NCI-H524 (cell line): ENCODE measurements around the gene ESYT1.

ENCODE experiments used
- DNase-seq, 2 experiments: peaks; one replicate each; lab custom pipeline; 2025; lab: John Stamatoyannopoulos, UW

ESYT1 gene

DNA sequence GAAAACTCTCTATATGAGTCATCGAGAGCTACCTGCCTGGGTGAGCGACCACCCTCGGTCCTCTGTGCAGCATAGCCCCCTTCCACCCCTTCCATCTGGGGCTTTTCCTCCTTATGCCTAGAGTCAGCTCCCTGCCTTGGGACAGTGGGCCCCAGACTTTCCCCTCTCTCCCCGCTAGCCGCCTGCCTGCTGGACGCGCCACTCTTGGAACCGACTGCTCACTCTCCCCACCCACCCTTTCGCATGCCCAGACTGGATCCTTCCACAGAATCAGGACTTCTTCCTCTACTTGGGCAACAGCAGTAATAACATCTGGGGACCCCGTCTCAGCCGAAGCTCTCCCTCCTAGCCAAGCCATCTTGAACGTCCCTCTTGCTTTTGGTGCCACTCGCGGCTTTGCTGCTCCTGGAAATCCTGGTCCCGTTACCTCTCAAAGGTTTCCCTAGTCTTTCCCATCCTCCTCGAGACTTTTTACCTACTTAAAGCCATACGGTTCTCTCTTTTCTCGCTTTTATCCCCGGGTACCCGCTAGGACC, 671 bp downstream of the ESYT1 start:
- DNase-seq = peak in 1 of 2 experiments; percentile 26

DNA sequence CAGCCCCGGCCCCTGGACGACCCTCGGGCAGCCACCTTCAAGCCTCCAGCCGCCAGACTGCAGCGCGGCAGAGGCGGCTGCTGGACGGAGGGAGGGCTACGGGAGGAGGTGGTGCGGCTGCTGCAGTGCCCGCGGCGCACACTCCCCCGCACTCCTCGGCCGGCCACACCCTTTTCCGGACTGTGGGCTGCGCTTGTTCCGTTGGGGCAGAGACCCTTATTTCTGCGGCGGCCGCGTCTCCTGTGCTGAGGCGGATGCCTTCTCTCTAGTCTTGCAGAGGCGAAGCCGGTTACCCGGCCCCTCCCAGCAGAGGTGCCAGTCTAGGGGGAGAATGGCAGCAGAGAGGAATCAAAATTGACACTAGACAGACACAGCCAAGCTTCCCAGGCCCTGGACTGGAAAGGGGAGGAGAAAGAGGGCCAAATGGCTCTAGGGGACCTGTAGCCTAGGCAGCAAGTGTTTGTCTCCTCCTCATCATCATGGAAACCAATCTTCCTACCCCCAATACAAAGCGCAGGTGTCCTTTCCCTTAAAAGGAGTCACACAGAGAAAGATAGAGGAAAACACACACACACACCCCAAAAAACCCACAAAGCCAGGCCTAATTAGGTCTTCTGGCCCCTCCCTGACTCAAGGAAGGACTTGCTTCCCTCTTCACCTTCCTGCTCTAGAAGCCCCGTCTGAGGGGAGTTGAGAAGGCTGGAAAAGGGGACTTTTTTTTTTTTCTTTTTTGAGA, 1.3 kb downstream of the ESYT1 start:
- peak in 1 of 2 experiments; percentile 31 for DNase-seq

DNA sequence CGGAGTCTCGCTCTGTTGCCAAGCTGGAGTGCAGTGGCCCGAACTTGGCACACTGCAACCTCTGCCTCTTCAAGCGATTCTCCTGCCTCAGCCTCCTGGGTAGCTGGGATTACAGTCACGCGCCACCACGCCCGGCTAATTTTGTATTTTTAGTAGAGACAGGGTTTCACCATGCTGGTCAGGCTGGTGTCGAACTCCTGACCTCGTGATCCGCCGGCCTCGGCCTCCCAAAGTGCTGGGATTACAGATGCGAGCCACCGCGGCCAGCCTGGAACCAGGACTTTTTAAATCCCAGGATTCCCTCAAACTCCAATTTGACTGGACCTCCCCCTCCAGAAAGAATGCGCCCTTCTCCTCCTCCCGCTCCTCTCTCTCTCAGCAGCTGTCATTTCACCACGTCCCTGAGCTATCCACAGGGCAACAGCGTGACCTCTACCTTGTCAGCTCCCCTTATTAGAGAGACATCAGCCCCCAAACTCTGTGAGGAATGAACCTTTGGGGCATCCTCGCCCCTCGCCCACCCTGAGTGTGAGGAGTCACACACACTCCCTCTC, 2.0 kb downstream of the ESYT1 start:
- no peak for DNase-seq

DNA sequence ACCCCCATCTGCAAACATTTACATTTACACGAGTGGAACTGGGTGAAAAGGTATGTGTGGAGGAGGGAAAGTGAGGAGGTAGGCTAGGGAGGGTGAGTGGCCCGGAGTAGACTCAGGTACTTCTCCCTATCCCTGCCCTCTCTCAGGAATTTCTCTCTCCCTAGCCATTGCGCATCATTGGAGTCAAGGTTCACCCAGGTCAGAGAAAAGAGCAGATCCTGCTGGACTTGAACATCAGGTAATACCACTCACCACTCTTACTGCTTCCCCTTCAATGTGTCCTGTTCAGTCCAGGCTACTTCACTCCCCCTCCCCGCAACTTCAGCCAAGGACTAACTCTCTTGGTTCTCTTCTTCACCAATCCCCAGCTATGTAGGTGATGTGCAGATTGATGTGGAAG, 2.8 kb downstream of the ESYT1 start:
- DNase-seq = no peak

DNA sequence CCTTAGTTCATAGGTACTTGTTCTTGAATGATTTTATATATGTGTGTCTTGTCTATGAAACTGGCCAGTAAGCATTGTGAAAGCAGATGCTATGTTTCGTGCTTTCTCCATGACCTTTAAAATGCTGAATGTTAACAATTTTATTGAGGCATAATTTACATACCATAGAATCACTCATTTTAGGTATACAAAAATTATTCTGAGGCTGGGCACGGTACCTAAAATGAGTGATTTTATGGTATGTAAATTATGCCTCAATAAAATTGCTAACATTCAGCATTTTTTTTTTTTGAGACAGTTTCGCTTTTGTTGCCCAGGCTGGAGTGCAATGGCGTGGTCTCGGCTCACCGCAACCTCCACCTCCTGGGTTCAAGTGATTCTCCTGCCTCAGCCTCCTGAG, 6.8 kb downstream of the ESYT1 start:
- DNase-seq = no peak

DNA sequence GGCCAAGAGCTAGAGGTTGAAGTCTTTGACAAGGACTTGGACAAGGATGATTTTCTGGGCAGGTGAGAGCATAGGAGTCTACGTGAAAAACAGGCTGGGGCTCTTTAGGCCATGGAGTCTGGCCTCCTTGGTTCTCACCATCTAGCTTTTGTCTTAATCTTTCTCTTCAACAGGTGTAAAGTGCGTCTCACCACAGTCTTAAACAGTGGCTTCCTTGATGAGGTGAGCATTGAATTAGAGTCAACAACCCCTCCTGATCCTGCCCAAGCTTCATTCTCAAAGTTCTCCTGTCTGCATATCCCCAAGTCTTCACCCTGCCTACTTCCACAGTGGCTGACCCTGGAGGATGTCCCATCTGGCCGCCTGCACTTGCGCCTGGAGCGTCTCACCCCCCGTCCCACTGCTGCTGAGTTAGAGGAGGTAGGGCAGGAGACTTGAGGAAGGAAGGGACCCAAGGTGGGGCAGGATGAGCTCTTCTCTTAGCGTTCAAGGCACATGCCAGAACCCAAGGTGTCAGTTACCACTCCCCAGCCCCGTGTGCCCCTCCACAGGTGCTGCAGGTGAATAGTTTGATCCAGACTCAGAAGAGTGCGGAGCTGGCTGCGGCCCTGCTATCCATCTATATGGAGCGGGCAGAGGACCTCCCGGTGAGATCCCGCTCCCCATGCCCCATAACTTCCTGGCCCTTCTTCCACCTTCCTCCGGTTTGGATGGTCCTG, 9.9 kb downstream of the ESYT1 start:
- DNase-seq = no peak

DNA sequence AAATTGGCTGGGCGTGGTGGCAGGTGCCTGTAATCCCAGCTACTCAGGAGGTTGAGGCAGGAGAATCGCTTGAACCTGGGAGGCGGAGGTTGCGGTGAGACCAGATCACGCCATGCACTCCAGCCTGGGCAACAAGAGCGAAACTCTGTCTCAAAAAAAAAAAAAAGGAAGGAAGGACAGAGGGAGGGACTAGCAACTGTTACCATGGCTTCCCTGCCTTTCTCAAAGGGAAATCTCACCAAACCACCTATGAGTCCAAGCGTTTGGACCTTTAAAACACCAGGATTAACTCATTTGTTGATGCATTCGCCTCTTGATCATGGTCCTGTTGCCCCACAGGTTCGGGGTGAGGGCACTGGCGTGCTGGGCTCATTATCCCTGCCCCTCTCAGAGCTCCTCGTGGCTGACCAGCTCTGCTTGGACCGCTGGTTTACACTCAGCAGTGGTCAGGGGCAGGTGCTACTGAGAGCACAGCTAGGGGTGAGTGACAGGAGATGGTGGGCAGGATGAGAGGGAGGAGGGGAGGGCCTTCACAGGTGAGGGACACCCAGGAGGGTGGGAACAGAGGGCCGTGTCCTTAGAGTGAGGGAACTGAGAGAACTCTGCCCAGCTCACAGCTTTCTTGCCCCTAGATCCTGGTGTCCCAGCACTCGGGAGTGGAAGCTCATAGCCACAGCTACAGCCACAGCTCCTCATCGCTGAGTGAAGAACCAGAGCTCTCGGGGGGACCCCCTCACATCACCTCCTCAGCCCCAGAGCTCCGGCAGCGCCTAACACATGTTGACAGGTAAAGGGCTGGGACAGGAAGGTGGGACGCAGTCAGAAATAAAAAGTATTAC, 14.1 kb downstream of the ESYT1 start:
- no peak for DNase-seq

DNA sequence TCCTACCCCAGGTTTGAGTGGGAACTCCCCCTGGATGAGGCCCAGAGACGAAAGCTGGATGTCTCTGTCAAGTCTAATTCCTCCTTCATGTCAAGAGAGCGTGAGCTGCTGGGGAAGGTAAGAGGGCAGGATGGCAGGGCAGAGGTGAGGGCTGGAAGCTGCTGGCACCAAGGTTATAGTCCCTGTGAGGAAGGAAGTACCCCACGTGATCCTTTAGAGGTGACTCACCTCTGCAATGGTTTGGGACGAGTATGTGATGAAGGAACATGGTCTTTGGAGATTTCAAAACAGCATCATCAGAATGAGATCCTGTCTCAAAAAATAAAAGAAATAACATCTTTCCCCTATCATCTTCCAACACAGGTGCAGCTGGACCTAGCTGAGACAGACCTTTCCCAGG, 15.2 kb downstream of the ESYT1 start:
- DNase-seq = no peak

DNA sequence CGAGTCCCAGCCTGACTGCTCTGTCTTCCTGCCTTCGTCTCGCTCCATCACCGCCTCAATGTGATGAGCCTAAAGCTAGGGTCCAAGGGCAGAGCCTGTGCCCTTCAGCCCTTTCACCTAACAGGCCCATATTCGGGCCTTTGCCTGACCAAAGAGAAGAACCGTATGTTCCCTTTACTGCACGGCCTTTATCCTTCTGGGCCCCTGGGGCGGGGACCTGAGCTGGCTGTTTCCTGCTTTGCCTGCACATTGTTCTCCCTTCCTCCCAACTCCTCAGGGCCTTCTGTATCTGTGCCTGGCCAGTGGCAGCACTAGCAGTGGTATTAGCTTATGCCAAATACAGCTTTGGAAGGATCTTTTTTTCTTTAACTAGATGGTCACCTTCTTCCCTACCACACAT, 15.8 kb downstream of the ESYT1 start:
- no peak for DNase-seq

DNA sequence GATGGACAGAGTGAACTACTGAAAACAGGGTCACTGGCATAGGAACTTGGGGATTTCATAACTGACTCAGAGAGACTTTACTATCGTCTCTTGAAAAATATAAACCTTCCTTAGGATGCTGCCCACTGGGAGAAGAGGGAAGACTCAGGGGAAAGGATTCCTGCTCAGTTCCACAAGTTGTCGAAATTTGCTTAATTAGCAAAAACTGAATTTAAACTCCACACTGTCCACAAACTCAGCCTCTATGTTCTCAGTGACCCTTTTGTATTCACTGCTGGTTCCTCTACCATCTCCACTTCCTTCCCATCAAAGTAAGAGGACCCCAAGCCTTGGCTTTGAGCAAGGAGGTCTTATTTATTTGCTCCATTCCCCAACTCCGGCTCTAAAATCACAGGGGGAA, 17.1 kb downstream of the ESYT1 start:
- no peak for DNase-seq

DNA sequence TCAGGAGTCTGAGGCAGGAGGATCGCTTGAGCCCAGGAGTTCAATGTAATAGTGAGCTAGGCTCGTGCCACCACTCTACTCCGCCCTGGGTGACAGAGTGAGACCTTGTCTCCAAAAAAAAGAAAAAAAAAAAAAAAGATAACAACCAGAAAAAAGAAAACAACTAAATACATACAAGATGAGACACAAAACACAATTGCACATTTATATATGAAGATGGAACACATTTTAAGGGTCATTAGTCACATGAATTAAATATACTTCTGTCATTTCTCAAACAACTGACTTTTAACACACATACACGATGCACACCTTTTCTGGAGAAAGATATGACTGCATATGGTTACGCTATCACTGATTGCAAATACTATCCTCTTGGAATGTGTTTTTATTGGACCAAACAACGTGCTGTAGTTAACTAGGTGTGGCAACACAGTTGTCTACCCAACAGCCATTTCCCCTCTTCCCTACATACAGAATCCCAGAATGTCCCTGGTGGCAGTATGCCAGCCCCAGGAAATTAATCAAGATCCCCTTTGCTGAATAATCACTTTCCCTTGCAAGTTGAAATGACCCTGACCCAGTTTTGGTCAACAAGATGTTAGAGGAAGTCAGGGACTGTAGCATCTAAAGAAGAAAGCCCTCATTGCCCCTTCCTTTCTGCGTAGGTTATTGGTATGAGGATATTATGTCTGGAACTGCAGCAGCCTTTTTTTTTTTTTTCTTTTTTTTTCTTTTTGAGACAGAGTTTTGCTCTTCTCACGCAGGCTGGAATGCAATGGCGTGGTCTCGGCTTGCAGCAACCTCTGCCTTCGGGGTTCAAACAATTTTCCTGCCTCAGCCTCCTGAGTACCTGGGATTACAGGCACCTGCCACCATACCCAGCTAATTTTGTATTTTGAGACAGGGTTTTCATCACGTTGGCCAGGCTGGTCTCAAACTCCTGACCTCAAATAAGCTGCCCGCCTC, 18.7 kb downstream of the ESYT1 start:
- no peak for DNase-seq

DNA sequence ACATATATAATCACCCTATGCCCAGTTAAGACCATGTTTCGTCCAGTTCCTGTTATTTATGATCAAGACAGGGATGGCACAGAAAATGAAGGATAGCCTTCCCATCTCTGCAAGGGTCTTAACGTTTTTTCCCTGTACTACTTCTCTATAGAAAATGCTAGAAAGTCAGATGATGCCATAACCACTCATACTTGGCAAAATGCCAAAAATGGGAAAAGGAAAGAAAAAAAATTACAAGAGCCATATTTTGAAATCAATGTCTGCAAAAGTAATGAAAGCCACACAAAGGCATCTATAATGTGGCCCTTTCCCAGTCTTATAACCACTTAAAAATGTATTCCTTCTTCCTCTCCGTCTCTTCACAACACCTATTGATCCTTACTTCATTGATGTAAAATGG, 22.5 kb downstream of the ESYT1 start:
- DNase-seq = no peak

DNA sequence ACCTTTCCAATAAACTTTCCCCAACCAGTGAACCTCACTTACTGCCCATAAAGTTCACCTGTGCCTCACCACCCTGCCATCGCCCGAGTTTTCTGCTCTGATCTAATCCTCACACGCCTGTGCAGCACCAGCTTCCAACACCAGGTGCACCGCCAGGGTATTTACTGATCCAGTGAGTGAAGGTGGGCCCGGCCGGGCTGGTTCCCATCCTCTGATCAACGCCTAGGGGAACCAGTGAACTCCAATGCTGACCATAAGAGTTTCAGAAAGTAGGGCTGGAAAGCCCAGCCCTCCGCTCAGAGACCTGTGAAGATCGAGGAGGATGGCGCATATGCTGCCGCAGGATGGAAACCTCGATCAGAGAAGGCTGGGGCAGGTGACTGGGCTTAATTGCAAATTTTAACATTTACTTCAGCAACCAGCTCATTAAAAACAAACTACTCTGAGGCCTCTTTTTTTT, 23.6 kb downstream of the ESYT1 start:
- peak; percentile 17 to 54 for DNase-seq

DNA sequence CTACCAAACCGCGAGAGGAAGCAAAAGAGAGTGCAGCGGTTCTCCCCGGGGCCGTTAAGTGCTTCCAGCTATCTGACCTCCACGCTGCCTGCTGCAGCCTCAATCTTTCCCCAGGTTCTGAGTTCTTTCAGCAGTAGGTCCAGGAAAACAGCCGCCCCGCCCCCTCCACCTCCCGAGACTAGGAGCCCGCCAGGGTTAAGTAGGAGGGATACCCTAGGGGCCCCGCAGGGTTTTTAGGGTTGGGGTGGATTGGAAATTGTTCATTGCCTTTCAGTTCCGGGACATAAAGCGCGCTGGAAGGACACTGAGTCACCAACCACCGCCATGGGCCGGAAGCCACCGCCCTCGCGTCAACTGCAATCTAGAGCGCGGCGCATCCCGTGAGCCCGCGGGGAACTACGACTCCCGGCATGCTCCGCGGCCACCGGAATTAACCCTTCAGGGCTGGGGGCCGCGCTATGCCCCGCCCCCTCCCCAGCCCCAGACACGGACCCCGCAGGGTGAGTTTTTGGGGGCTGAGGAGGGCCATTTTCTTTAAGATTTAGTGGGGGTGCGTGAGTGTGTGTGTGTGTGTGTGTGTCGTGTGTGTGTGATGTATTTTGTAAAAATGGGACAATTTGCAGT, 24.2 kb downstream of the ESYT1 start, which contains the start of gene MYL6B:
TSS of gene MYL6B (plus strand) at position 456 of the 624 bp plus-strand sequence. CDS start 1,332 bp downstream, outside the sequence.
- peak; percentile 83 to 85 for DNase-seq

DNA sequence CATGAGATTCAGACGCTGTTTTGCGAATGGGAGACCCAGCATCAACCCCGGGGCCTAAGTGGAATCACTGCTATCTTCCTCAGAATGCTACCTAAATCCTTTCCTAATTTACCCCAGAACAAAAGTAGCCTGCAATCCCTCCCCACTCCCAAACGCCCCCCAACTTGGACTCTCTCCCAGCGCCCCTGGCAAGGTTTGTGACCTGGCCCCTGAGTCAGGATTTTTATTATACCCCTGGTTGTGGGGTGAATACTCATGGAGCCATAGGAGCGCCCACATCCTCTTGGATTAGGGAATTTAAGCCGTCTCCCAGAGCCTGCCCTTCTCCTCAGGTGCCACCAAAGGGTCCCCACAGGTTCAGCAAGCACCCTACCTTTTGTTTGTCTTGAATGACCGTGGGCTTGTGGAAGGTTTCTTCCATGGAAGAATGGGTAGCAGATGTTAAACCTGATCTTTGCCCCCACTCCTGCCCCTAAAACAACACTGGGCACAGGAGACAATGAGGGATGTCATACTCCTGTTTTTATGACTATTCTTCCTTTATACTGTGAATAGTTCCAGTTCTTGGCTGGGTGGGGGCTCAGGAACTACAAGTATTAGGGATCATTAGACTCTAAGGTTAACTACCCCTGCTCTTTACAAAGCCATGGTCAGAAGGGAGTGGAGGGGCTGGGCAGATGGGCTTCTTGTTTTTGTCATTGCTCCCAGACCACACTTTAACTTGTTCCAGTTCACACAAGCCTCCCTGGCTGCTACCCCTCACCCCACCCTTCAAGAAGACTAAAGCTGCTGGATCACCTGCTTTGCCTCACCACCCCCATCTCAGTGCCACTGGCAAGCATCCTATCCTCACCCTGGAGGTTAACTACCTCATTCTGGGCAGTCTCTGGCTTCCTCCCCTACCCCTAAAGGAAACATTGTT, 24.9 kb downstream of the ESYT1 start:
- peak in 1 of 2 experiments; percentile 25 for DNase-seq

DNA sequence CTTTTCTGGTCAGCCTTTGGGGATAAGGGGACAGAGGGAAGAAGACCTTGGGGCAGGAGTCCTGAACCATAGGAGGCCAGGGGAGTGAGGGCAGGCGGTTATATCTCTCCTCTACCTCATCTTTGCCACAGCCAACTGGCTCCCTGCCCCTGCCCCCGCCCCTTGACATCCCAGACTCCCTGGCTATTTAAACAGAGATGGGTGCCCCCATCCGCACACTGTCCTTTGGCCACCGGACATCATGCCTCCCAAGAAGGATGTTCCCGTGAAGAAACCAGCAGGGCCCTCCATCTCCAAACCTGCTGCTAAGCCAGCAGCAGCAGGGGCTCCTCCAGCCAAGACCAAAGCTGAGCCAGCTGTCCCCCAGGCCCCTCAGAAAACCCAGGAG, 25.6 kb downstream of the ESYT1 start:
- peak; percentile 16 to 59 for DNase-seq

DNA sequence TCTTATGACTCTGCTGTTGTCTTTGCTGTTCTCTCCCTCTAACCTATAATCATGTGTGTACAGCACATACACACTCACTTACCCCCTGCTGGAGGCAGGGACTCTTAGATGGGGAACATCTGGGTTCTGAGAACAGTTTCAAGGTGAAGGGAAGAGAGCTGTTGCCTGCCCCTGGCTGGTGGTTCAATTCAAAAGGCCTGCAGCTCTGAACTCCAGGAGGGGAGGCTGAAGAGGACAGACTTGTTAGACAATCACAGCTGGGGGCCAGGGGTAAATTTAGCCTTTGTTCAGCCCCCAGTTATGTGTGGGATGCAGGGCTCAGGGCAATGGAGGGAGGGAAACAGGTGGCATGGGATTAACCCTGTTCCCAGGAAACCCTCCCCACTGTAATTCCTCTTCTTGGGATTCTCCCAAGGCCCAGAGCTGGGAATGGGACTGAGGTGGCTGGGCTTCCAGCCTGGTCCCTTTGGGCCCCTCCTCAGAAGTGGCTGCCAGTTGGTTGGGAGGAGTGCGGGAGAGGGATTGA, 26.2 kb downstream of the ESYT1 start:
- peak; percentile 94 to 97 for DNase-seq

DNA sequence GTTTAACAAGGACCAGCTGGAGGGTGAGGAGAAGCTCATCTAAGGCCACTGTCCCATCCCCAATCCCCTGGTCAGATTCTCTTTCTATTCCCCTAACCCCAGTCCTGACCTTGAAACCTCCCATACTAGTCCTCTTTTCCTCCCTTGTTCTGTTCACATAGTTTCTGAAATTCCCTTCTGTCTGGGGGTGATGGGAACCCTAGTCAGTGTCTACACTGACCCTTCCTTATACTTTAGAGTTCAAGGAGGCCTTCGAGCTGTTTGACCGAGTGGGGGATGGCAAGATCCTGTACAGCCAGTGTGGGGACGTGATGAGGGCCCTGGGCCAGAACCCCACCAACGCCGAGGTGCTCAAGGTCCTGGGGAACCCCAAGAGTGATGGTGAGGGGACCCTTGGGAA, 26.8 kb downstream of the ESYT1 start:
- no peak for DNase-seq
